Umbilical cord (tissue), 2 donors: Measurements from ENCODE around the gene DGKB. TPM values are rescaled to one million over a fixed set of nuclear protein-coding genes. Genes with fewer than 3 reads are reported as not detected.

Source experiments
- DNase-seq: peaks from one replicate; pipeline ENCODE4 v3.0.0-alpha.2; 2015; ENCODE audit warnings: low spot score
- total RNA-seq: library from RNA; depleted of rRNA; stranded (reverse); fragments of >200 nt; gene quantifications from one replicate; pipeline ENCODE4 v1.2.3, GENCODE V29; 2014; ENCODE audit warnings: low replicate concordance; ENCODE audit not compliant: insufficient read depth

The DGKB gene
- total RNA-seq, 1 donor from 2014 or later = 15.4 TPM

DNA sequence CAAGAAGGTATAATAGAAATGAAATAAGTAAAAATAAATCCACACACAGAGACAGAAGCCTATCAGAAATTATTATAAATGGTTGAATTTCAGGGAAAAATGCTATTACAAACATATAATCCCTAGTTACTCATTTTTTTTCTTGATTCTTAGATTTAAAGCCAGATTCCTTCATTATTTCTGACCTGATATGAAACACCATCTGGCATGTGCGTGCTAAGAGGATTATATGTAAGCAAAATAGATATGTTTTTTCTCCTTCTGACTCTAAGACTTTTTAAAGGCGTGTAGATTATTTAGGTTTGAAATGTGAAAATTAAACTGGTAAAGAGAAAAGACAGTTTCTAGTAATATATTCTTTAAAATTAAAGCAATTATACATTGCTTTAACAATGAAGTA, 676.4 kb downstream of the DGKB start:
- no peak for DNase-seq

DNA sequence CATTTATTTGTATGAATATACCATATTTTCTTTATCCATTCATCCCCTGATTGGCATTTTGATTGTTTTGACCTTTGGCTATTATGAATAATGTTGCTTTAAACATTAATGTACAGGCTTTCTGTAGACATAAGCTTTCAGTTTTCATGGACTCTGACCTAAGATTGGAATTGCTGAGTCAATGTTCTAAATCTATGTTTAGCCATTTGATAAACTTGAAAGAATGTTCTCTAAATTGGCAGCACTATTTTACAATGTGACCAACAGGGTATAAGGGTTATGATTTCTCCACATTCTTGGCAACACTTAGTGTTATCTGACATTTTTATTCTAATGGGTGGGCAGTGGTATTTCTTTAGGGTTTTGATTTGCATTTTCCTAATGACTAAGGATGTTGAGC, 683.4 kb downstream of the DGKB start:
- DNase-seq = no peak

DNA sequence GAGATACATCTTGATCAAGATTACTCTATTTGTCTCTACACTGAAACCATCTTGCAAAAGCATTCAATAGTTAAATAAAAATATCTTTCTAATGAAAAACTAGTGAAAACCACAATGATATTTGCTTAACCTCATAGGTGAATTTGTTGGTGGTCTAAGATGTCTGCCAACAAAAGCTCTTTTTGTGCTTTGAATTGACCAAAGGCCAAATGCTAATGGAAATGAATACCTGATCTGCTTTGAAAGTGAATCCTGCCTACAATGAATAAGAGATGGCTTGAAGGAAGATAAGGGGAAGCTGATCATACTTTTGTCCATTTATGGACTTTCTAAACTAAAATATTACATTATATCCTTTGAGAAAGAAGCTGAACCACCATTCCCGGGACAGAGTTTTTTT, 684.2 kb downstream of the DGKB start:
- no peak for DNase-seq

DNA sequence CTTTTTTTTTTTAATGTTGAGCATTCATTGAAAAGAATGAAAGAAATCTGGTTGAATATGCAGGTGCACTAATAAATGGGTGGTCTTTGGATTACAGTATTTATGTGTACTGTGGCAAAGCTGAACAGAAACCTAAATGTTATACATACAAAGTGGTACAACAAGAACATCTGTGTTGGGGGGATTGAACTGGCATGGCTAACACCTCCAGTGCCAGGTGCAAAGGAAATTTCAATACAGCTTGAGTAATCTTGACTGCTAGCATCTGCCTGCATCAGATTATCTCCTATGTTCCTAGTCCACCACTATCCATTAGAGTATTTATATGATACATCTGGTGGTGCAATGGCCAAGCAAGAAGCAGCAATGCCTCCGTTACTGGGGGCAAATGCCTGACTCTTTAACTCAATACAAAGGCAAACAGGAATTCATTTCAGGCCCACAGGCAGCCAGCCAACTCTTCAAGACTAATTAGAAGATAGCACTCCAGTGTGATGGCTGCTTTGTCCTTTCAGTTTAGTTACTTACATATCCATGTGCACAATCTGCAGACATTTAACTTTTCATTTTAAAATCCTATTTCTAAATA, 692.6 kb downstream of the DGKB start:
- DNase-seq = no peak

DNA sequence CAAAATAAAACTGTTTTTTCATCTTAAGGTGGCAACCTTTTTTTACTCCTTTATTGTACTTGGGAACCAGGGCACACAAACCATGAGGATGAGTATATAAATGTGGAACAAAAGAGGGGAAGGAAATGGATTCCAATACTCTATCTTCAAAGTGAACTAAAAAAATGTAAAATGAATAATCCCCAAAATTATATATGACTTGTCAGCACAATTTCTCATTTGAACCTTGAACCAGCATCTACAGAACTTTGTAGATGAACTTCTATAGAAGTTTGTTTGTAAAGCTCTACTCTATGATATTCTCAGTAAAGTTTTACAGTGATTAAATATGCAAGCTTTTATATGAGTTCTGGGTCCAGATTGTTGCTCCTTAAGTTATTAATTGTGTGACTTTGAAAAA, 694.8 kb downstream of the DGKB start:
- no peak for DNase-seq

DNA sequence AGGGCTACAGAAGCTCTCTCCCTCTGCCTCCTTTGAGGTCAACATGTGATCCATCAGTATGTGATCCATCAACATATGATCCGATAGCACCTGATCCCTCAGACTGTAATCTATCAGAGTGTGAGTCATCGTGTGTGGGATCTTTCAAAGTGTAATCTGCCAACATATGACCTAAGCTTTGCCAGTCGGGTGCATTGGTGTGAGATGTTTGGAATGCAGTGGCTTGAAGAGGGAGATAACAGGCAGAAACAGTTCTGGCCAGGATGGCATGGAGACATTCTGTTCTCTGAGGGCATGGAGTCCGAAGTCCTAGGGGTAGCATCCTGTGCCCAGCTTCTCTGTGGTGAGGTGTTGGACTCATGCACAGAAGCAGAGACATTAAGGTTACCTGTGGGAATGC, 695.4 kb downstream of the DGKB start:
- DNase-seq = no peak

DNA sequence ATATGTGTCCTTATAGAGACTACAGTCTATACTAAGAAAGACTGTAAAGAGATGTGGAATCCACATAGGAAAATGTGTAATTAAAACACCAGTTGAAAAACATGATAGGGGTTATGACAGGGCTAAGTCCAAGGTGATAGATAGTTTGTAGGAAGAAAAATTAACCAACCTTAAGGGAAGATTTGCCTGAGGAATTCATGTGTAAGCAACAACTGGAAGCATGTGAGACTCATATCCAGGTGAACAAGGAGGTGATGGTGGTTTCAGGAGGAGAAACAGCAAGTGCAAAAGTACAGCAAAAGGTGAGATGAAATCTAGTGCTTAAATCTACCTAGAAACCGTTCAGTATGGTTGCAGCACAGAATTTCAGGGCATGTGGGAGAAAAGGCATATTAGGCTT, 696.4 kb downstream of the DGKB start:
- DNase-seq = no peak

DNA sequence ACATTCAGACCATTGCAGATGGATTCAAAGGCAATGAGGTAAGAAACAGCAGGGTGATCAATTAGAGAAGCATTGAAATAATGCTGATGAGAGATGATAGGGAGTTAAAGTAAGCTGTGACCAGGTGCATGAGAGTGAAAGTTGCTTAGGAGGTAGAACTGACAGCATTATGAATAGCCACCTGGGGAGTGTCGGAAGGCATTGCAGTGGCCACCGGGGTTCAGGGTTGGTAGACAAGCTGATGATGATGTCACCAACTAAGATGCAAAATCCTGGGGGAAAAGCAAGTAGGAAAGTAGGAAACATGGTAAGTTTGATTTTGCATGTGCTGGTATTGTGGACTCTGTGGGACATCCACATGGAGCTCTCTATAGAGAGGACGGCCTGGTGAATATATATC, 701.2 kb downstream of the DGKB start:
- DNase-seq = no peak

DNA sequence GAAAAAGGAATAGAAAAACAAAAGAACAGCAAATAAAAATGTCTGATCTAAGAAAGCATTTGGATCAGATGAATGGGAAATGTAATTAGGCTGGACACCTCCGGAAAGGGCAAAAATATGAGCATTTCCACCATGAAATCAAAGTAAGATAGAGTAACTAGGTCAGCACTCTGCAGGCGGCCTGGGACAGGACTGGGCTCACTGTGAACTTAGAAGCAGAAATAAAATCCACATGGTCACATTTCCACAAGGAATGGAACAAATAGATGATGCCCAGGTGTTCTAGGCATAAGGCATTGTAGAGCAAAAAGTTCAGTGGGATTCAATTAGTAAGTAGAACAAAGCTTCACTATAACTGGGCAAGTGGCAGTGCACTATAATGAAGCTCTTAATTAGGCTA, 703.2 kb downstream of the DGKB start:
- no peak for DNase-seq

DNA sequence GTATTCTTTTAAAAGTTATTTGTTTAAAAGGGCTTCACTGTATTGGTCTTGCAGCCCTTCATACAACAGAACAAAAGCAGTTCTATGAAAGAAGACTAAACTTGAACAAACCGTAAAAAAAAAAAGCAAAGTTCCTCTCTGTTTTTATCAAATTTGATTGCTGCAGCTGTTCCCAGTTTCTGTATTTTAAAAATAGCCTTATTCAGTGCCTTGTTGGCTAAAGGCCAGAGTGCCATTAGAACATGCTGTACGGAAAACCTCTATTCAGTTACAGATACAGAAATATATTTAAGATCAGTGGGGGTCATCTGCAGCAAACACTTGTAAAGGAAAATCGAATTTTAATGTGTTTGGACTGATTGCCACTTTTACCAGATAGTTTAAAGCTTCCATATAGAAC, 705.3 kb downstream of the DGKB start:
- DNase-seq = peak; percentile 42

DNA sequence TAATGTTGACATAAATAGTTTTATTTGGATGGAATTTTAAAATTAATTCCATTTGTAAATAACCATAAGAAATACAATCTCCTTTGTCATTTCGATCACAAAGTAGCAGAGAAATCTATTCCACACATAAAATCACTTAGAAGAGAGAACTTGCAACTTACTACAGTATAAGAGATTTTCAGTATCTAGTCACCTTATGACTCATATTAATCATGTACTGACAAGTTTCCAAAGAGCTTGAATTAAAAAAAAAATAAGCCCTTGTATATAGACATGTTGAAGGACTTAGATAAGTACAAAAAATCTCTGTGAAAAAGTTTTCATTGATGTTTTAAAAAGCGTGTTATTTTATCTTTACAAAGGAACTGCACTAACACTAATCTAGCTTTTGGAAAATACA, 706.0 kb downstream of the DGKB start:
- peak; percentile 17 for DNase-seq

DNA sequence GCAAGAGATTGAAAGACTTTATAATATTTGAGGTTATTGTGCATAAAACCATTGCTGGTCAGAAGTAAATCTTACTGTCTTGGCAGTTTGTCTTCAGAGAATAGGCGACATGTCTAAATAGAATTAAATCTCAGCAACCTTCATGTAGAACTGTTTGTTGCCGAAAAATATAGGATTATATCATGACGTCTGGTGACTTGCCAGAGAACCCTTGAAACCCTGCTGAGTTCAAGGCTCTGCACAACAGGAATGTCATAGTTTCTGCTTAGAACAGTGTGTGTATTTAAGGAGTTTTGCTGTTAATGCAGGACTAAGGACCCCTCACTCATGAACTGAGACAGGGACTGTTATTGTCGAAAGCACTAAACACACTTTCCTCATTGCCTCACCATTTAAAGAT, 706.7 kb downstream of the DGKB start:
- DNase-seq = peak; percentile 15

DNA sequence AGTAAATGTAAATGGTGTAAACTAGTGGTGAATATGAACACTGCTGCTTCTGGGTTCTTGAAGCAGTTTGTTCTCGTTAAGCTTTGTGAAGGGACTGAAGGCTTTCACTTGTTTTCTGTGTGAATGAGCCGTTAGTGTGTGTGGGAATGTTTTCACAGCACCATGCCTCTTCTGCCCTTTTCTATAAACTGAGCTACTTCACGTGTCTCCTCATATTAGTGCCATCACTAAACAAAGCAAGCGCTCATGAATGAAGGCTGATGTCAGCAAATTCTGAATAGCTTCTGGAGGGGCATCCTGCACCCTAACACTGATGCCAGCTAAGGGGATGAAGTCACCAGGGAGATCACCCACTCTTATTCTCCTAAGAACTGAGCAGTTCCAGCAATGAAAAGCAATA, 707.5 kb downstream of the DGKB start:
- no peak for DNase-seq

DNA sequence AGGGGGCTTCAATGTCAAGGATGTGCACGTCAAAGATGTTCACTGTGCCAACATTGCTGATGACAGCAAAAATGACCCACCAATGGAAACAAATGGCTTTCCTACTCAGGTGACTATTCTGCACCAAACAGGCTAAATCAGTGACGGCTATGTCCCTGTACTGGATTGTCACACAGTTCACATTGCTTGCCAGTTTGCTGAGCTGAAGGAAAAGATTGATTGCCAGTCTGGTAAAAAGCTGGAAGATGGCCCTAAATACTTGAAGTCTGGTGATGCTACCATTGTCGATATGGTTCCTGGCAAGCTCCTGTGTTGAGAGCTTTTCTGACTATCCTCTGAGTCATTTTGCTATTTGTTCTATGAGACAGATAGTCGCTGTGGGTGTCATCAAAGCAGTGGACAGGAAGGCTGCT, 710.9 kb downstream of the DGKB start:
- no peak for DNase-seq

DNA sequence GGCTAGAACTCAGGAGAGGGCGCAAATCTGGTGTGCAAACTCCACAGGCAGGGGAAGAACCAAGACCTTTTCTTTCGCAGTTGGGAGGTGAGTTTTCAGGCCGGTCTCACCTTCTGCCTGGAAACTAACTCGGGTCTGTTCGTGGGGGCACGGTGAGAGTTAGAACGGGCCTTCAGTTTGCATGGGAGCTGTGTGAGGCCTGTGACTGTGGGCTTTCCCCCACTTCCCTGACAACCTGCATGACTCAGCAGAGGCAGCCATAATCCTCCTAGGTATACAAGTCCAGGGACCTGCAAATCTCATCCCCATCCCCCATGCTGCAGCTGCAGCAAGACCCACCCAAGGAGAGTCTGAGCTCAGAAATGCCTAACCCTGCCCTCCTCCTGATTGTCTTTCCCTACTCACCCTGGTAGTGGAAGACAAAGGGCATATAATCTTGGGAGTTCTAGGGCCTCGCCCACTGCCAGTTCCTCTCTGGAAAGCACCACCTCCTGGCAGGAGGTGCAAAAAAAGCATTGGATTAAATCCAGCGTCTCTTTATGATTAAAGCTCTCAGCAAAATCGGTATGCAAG, 718.2 kb downstream of the DGKB start:
- no peak for DNase-seq

DNA sequence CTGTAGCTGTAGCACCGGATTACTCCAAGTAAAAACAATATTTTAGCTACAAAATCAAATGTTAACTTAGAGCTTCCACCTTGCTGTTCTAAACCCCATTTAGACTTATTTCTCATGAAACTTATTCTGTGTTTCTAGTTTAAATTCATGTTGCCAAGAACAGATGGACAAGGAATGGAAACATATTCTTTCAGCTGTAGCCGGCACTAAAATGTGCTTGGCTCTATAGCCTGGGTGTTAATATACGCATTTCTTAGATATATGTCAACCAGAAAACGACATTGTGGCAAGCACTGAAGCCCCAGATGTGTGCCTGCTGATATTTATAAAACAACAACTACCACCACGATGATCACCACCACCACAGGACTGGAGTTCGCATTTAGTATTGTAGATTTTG, 722.8 kb downstream of the DGKB start:
- no peak for DNase-seq

DNA sequence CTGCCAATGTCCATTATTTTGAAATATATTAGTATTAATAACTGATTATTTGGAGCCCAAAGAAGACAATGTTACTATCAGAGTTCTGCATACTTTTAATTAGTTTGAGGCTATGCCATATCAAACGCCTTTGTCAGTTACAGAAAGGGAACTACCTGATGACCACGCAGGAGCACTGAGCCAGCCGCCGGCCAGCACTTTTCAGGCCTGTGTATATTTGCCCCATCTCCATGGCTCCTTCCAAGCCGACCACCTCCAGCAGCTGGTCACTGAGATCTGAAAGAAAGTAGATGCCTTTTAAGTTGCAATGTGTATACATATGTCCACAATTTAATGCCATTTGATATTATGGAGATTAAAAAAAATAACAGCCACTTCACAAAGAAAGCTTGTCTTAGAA, 724.7 kb downstream of the DGKB start:
- no peak for DNase-seq

DNA sequence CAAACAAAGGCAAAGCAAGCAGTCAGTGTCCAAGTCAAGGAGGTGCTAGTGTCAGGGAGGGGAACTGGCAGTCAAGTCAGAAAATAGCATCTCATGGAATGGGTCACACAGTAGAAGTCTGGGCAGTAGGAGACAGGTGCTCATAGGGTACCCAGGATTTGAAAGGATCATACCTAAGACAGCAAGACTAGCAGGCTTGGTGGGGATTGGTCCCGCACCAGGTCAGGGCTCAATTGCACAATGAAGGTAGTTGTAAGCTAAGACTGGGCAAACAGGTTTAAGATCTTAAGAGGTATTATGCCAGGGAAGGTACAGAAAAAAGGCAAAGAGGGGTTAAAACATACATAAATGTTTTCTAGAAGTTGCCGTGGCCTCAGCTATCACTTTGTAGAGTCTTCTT, 731.7 kb downstream of the DGKB start:
- no peak for DNase-seq

DNA sequence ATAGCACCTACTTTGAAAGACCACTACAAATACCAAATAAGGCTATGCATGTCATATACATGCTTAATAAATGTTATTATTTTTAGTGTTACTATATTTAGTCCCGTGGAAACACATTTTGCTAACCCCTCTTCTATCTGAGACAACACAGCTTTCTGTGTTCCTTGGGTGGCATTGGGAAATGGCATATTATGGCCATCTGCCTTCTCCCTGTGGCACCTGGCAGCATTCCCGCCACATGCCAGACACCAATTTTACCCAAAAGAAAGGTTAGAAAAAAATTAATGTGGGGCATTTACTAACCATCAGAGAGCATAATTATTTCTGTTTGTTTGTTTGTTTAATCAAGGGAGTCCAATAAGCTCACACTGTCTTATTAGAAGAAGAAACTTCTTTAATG, 744.4 kb downstream of the DGKB start:
- DNase-seq = no peak

DNA sequence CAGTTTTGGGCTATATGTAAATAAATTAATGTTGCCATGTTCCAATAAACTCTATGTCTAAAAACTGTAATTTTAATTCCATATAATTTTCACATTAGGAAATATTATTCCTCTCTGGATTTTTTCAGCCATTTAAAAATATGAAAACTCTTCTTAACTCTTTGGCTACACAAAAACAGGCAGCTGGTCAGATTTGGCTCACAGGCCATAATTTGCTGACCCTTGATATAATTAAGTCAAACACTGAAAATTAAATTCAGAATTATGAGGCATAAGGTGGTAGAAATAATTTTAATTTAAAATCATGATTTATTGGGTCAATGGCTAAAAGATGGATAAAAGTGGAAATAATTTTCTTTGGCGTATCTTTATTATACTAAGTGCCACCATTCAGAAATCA, 746.1 kb downstream of the DGKB start:
- no peak for DNase-seq

DNA sequence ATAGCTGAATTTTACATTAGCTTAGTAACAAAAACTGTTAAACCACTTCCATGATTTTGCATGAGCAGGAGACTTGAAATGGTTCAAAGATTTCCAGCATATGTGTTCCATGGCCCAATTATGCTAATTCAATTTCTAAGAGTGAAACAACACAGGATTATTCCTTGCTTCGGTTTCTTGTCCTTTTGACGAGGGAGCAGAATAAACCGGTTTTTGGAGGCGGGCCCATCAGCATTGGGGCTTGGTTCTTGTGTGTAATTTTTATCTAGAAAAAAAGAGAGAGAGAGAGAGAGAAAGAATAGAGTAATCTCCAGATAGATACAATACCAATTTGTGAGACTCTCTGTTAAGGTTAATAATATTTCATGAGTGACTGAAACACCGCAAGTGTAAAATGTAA, 753.6 kb downstream of the DGKB start:
- no peak for DNase-seq

DNA sequence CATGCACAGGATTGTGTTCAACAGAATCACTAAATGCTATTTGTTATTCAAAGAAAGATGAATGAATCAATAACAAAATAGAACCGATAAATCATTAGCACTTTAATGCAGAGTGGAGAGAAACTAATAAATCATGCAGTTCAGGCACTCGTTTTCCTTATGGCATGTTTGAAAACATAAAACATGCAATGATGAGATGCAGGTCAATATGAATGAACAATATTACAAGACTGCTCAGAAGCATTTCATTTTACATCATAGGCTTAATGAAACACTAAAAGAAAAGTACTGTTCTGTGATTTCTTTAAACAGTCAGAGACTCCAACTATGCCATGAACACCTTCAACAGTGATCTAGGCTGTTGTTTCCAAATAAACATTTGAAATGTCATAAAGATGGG, 755.0 kb downstream of the DGKB start:
- no peak for DNase-seq

DNA sequence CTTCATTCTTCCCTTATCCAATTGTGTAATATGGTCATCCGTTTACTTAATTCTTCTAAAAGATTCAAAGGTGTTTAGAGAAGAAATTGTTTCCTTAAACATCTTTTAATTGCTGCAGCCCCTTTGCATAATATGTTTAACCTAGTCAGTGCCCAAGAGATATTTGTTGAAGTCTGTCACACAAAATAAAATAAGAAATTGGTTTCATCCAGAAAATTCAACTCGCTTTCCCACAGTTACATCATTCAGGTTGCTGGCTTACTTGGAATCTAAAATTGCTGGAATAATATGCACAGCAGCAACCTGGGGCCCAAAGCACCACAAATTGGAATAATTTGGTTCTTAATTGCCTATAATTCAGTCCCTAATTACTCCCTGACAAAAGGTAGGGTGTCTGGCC, 758.0 kb downstream of the DGKB start:
- DNase-seq = no peak

DNA sequence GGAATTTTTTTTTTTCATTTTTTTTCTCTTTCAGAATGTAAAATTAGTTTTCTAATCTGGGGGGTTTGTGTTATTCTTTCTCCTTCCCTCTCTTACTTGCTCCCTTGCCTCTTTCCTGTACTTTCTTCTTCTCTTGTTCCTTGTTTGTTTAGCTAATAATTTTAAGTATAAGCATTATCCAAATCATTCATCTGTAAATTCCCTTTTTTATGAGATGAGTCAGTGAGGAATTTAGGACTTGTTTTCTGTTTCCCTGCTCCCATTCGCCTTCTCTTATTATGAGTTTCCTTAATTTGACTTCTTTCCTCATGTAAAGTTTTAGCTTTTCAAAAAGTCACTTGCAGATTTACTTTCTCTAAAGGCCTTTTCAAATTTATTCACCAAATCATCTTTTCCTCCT, 758.4 kb downstream of the DGKB start:
- no peak for DNase-seq
